Mucosa of stomach (tissue), 1 donor: ENCODE results near the gene DDX42.

Source experiments
- H3K27me3 ChIP-seq: one replicate; pipeline ENCODE4 v1.7.0; 2013; ENCODE audit warnings: mild to moderate bottlenecking, low read length; ENCODE audit not compliant: control insufficient read depth, insufficient read depth
- H3K36me3 ChIP-seq: one replicate; pipeline ENCODE4 v1.7.0; 2013; ENCODE audit warnings: low read length; ENCODE audit not compliant: control insufficient read depth, insufficient read depth
- H3K4me1 ChIP-seq: one replicate; pipeline ENCODE4 v1.7.0; 2013; ENCODE audit warnings: mild to moderate bottlenecking, low read length; ENCODE audit not compliant: control insufficient read depth, insufficient read depth
- H3K4me3 ChIP-seq: one replicate; pipeline ENCODE4 v1.7.0; 2013; ENCODE audit warnings: low read length
- H3K9ac ChIP-seq: one replicate; pipeline ENCODE4 v1.7.0; 2013; ENCODE audit warnings: mild to moderate bottlenecking, low read length, moderate library complexity
- H3K9me3 ChIP-seq: one replicate; pipeline ENCODE4 v1.7.0; 2013; ENCODE audit warnings: mild to moderate bottlenecking, low read length, moderate library complexity; ENCODE audit not compliant: control insufficient read depth
- donor health status: Pancreatic carcinoma.

The DDX42 gene

GRCh38 chr17:63774141-63774968 lies at the start of gene DDX42:
DDX42 (plus strand) TSS chr17:63774170; CDS start chr17:63787050, 12,880 bp downstream.
- H3K36me3 ChIP-seq: no peaks in the 10 kb centered on the region
- peak within 1 kb of the TSS; percentile 89 for H3K9ac ChIP-seq
- H3K9me3 ChIP-seq: no peaks in the 10 kb centered on the region
- H3K4me3 ChIP-seq: peak within 1 kb of the TSS; percentile 43
- H3K4me1 ChIP-seq: peaks cover 12% of the 10 kb centered on the region
- no peaks in the 10 kb centered on the region for H3K27me3 ChIP-seq

GRCh38 chr17:63735691-63736090 lies 38.3 kb upstream of the DDX42 start:
- no peaks in the 10 kb centered on the region for H3K27me3 ChIP-seq
- no peaks in the 10 kb centered on the region for H3K36me3 ChIP-seq
- H3K9ac ChIP-seq: no peak overlapping the region
- H3K9me3 ChIP-seq: no peaks in the 10 kb centered on the region
- no peak overlapping the region for H3K4me3 ChIP-seq
- peaks cover 3% of the 10 kb centered on the region for H3K4me1 ChIP-seq

GRCh38 chr17:63740464-63741142 lies 33.4 kb upstream of the DDX42 start:
- Histone ChIP-seq H3K36me3 (no peaks in the 10 kb centered on the region), H3K27me3 (no peaks in the 10 kb centered on the region), H3K9ac (peak overlapping the region; percentile 88), H3K4me3 (peak overlapping the region; percentile 70), H3K9me3 (no peaks in the 10 kb centered on the region), H3K4me1 (peaks cover 6% of the 10 kb centered on the region)

- Histone ChIP-seq H3K9ac (peak overlapping the region; percentile 88), H3K4me3 (peak overlapping the region; percentile 70), H3K36me3 (no peaks in the 10 kb centered on the region), H3K9me3 (no peaks in the 10 kb centered on the region), H3K4me1 (peaks cover 6% of the 10 kb centered on the region), H3K27me3 (no peaks in the 10 kb centered on the region)
Measured at GRCh38 chr17:63741143-63741407, 32.9 kb upstream of the DDX42 start.

- Histone ChIP-seq H3K9ac (peak within 1 kb of the TSS; percentile 88), H3K27me3 (no peaks in the 10 kb centered on the region), H3K4me3 (peak within 1 kb of the TSS; percentile 70), H3K9me3 (no peaks in the 10 kb centered on the region), H3K4me1 (peaks cover 6% of the 10 kb centered on the region), H3K36me3 (no peaks in the 10 kb centered on the region)
Measured at GRCh38 chr17:63741408-63742173, 32.4 kb upstream of the DDX42 start, which contains the start of gene STRADA. STRADA (minus strand) TSS chr17:63741799; CDS start chr17:63728369, 13,430 bp downstream.

GRCh38 chr17:63751806-63752205 lies 22.2 kb upstream of the DDX42 start:
- H3K4me3 ChIP-seq: no peak overlapping the region

GRCh38 chr17:63752707-63753106 lies 21.3 kb upstream of the DDX42 start:
- no peaks in the 10 kb centered on the region for H3K4me1 ChIP-seq
- no peaks in the 10 kb centered on the region for H3K27me3 ChIP-seq
- peaks cover 12% of the 10 kb centered on the region for H3K36me3 ChIP-seq
- H3K4me3 ChIP-seq: no peak overlapping the region
- H3K9ac ChIP-seq: no peak overlapping the region
- no peaks in the 10 kb centered on the region for H3K9me3 ChIP-seq

More at GRCh38 chr17:63751806-63752205, 22.2 kb upstream of the DDX42 start:
- H3K9me3 ChIP-seq: no peaks in the 10 kb centered on the region
- H3K36me3 ChIP-seq: peaks cover 9% of the 10 kb centered on the region
- H3K27me3 ChIP-seq: no peaks in the 10 kb centered on the region
- no peak overlapping the region for H3K9ac ChIP-seq
- H3K4me1 ChIP-seq: no peaks in the 10 kb centered on the region

GRCh38 chr17:63753215-63753614 lies 20.8 kb upstream of the DDX42 start:
- H3K27me3 ChIP-seq: no peaks in the 10 kb centered on the region
- no peak overlapping the region for H3K4me3 ChIP-seq
- H3K4me1 ChIP-seq: no peaks in the 10 kb centered on the region
- no peak overlapping the region for H3K9ac ChIP-seq
- H3K36me3 ChIP-seq: peaks cover 16% of the 10 kb centered on the region
- H3K9me3 ChIP-seq: no peaks in the 10 kb centered on the region

- Histone ChIP-seq H3K4me3 (no peak overlapping the region), H3K9ac (no peak overlapping the region), H3K4me1 (no peaks in the 10 kb centered on the region), H3K9me3 (no peaks in the 10 kb centered on the region), H3K36me3 (peaks cover 16% of the 10 kb centered on the region), H3K27me3 (no peaks in the 10 kb centered on the region)
Measured at GRCh38 chr17:63754046-63754445, 19.9 kb upstream of the DDX42 start.

GRCh38 chr17:63758428-63758827 lies 15.5 kb upstream of the DDX42 start:
- H3K4me3 ChIP-seq: no peak overlapping the region
- no peaks in the 10 kb centered on the region for H3K9me3 ChIP-seq
- peaks cover 16% of the 10 kb centered on the region for H3K36me3 ChIP-seq
- peaks cover 6% of the 10 kb centered on the region for H3K4me1 ChIP-seq
- no peaks in the 10 kb centered on the region for H3K27me3 ChIP-seq
- H3K9ac ChIP-seq: no peak overlapping the region

- Histone ChIP-seq H3K9ac (no peak overlapping the region), H3K36me3 (peaks cover 16% of the 10 kb centered on the region), H3K9me3 (no peaks in the 10 kb centered on the region)
Measured at GRCh38 chr17:63760771-63761539, 13.0 kb upstream of the DDX42 start.

More at GRCh38 chr17:63760771-63761539, 13.0 kb upstream of the DDX42 start:
- Histone ChIP-seq H3K4me1 (peaks cover 6% of the 10 kb centered on the region), H3K27me3 (no peaks in the 10 kb centered on the region), H3K4me3 (no peak overlapping the region)
